Fibroblast of lung (primary cell): ENCODE data around the gene FLOT1. TPM values are rescaled to one million over a fixed set of nuclear protein-coding genes. Genes with fewer than 3 reads are reported as not detected.
A peak's percentile ranks its signal among the peaks of the same experiment; 100 is the strongest.

Source experiments
- DNase-seq, 2 donors: peaks; one replicate each; pipeline versions ENCODE4 v3.0.0 to v3.0.0-alpha.2; 2010; ENCODE audit warnings: low read depth in 2 of 2
- H2AFZ ChIP-seq: 2 replicates; pipeline ENCODE4 v1.5.1; 2012; ENCODE audit warnings: low read length, control low read depth, inconsistent platforms
- H3K27ac ChIP-seq: 2 replicates; pipeline ENCODE4 v1.5.1; 2011; ENCODE audit warnings: low read length, control low read depth; ENCODE audit not compliant: insufficient read depth
- H3K27me3 ChIP-seq: 2 replicates; pipeline ENCODE4 v1.5.1; 2011; ENCODE audit warnings: mild to moderate bottlenecking, low read length; ENCODE audit not compliant: control insufficient read depth, insufficient read depth
- H3K36me3 ChIP-seq: 2 replicates; pipeline ENCODE4 v1.5.1; 2011; ENCODE audit warnings: low read length; ENCODE audit not compliant: control insufficient read depth, insufficient read depth
- H3K4me1 ChIP-seq: 2 replicates; pipeline ENCODE4 v1.5.1; 2011; ENCODE audit warnings: low read length; ENCODE audit not compliant: control insufficient read depth, insufficient read depth; ENCODE audit errors: extremely low read depth
- H3K4me2 ChIP-seq: 2 replicates; pipeline ENCODE4 v1.5.1; 2011; ENCODE audit warnings: low read length, control low read depth; ENCODE audit not compliant: insufficient read depth; ENCODE audit errors: extremely low read depth
- H3K4me3 ChIP-seq, 4 experiments: fragments of 200-600 bp in 1 of 4; sonication (generic) in 1 of 4; replicated peaks in 1 of 4; 2 replicates each; pipeline ENCODE4 v1.5.1; 2011 to 2016; ENCODE audit warnings: low read length in 4 of 4, low read depth in 3 of 4, mild to moderate bottlenecking in 3 of 4, control low read depth in 2 of 4, inconsistent platforms in 1 of 4, mixed read lengths in 1 of 4; ENCODE audit not compliant: insufficient read depth in 1 of 4; ENCODE audit errors: control extremely low read depth in 1 of 4
- H3K79me2 ChIP-seq: 2 replicates; pipeline ENCODE4 v1.5.1; 2012; ENCODE audit warnings: mild to moderate bottlenecking, low read length, inconsistent platforms; ENCODE audit not compliant: control insufficient read depth, insufficient read depth
- H3K9ac ChIP-seq: 2 replicates; pipeline ENCODE4 v1.5.1; 2011; ENCODE audit warnings: mild to moderate bottlenecking, low read length, control low read depth; ENCODE audit not compliant: insufficient read depth
- H3K9me3 ChIP-seq: 2 replicates; pipeline ENCODE4 v1.5.1; 2012; ENCODE audit warnings: low read depth, low read length; ENCODE audit not compliant: control insufficient read depth, insufficient read depth
- H4K20me1 ChIP-seq: 2 replicates; pipeline ENCODE4 v1.5.1; 2011; ENCODE audit warnings: low read length; ENCODE audit not compliant: control insufficient read depth, insufficient read depth; ENCODE audit errors: extremely low read depth
- EZH2 ChIP-seq: IDR thresholded peaks from 2 replicates; pipeline ENCODE4 v1.5.1; 2012; ENCODE audit warnings: low read length, control low read depth, mild to moderate bottlenecking; ENCODE audit errors: missing control alignments
- polyA plus RNA-seq, 2 donors: library from polyadenylated mRNA; depleted of rRNA in 1 of 2; stranded (reverse) in 1 of 2; unstranded in 1 of 2; fragments of >200 nt; gene quantifications; 2 replicates each; pipeline ENCODE4 v1.2.1, GENCODE V29; 2011 to 2012; ENCODE audit warnings: missing spikeins in 1 of 2
- total RNA-seq: library from RNA; depleted of rRNA; stranded (reverse); fragments of >200 nt; gene quantifications from 2 replicates; pipeline ENCODE4 v1.2.1, GENCODE V29; 2014
- TF ChIP-seq, protein P1 (sequence below), 2 donors: IDR thresholded peaks in 1 of 2; conservative IDR thresholded peaks in 1 of 2; 1 replicate in 1 of 2; 2 replicates in 1 of 2; pipeline ENCODE4 v1.5.1; 2011 to 2012; ENCODE audit warnings: low read length in 2 of 2, control low read depth in 1 of 2, inconsistent platforms in 1 of 2, low read depth in 1 of 2, mild to moderate bottlenecking in 1 of 2

The FLOT1 gene
- total and polyA plus RNA-seq, 2 donors (not counting 1 experiment from before 2014, with no cell fraction given) = 180 to 301 TPM

GRCh38 chr6:30748851-30749540 is 6.5 kb upstream of the FLOT1 start:
- Histone ChIP-seq H2AFZ (peak overlapping the region; percentile 9), H3K36me3 (no peaks in the 10 kb centered on the region), H3K27me3 (no peaks in the 10 kb centered on the region), H4K20me1 (no peaks in the 10 kb centered on the region), H3K4me2 (no peak overlapping the region), H3K27ac (peak overlapping the region; percentile 19), H3K4me3 (no peak overlapping the region), H3K9me3 (no peaks in the 10 kb centered on the region), H3K9ac (no peak overlapping the region), H3K4me1 (peaks cover 28% of the 10 kb centered on the region), H3K79me2 (peaks cover 2% of the 10 kb centered on the region)
- DNase-seq = no peak
- TF ChIP-seq, protein P1, sequence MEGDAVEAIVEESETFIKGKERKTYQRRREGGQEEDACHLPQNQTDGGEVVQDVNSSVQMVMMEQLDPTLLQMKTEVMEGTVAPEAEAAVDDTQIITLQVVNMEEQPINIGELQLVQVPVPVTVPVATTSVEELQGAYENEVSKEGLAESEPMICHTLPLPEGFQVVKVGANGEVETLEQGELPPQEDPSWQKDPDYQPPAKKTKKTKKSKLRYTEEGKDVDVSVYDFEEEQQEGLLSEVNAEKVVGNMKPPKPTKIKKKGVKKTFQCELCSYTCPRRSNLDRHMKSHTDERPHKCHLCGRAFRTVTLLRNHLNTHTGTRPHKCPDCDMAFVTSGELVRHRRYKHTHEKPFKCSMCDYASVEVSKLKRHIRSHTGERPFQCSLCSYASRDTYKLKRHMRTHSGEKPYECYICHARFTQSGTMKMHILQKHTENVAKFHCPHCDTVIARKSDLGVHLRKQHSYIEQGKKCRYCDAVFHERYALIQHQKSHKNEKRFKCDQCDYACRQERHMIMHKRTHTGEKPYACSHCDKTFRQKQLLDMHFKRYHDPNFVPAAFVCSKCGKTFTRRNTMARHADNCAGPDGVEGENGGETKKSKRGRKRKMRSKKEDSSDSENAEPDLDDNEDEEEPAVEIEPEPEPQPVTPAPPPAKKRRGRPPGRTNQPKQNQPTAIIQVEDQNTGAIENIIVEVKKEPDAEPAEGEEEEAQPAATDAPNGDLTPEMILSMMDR (conservative IDR thresholded peaks at IDR 0.05 in 1 of 2, IDR thresholded peaks at IDR 0.05 in 1 of 2; ENCODE audit: low read depth in 1 of 2, low read length in 2 of 2) = no peak
- TF ChIP-seq EZH2 = no peak

DNA sequence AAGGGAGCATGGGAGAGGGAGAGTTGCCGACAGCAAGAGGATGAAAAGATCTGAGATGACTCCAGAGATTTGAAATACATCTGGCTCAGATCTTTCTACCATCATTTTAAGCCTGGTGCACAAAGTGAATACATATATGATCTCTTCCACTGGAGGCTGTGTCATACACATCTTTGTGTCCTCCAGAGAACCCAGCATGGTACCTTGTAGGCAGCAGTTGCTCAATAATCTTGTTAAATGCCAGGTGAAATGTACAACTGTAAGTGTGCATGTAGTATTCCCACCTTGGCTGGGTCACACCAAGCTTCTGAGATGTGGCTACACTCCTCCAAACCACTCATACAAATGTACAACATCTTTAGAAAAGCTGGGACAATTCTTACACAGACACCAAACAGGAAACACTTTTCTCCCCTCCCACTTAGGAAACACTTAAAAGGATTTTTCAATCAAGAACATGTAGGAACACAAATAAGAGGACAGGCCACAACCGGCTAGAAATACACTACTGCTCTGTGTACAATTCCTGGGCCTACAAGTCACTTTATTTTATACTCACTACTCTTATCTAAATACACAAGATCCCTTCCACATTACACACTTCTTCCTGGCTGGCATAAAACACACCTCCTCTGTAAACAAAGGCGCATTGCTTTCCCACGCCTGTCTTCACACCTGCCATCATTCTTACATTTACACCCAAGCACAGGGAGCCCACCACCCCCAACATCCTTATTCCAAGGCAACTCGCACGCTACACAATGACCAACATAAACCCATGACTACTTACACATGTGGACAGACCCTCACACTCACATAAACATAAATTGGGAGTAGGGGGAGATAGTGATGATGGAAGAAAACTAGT is 5.6 kb upstream of the FLOT1 start:
- no peak for DNase-seq
- Histone ChIP-seq H3K27ac (no peak overlapping the region), H3K4me3 (no peak overlapping the region)

GRCh38 chr6:30747300-30747687 is 4.8 kb upstream of the FLOT1 start:
- peaks cover 19% of the 10 kb centered on the region for H3K4me1 ChIP-seq
- no peak overlapping the region for H3K4me2 ChIP-seq
- no peaks in the 10 kb centered on the region for H3K36me3 ChIP-seq
- peaks cover 15% of the 10 kb centered on the region for H3K79me2 ChIP-seq
- DNase-seq = no peak
- no peaks in the 10 kb centered on the region for H3K9me3 ChIP-seq
- no peak overlapping the region for H3K4me3 ChIP-seq
- no peak overlapping the region for H2AFZ ChIP-seq
- TF ChIP-seq EZH2 = no peak
- TF ChIP-seq, protein P1 (conservative IDR thresholded peaks at IDR 0.05 in 1 of 2, IDR thresholded peaks at IDR 0.05 in 1 of 2; ENCODE audit: low read depth in 1 of 2, low read length in 2 of 2) = no peak
- no peaks in the 10 kb centered on the region for H4K20me1 ChIP-seq
- H3K27ac ChIP-seq = no peak overlapping the region
- no peaks in the 10 kb centered on the region for H3K27me3 ChIP-seq
- H3K9ac ChIP-seq = no peak overlapping the region

More for the DNA sequence above, 5.6 kb upstream of the FLOT1 start:
- Histone ChIP-seq H3K36me3 (no peaks in the 10 kb centered on the region), H4K20me1 (no peaks in the 10 kb centered on the region), H3K27me3 (no peaks in the 10 kb centered on the region), H3K4me2 (no peak overlapping the region), H2AFZ (no peak overlapping the region), H3K9ac (no peak overlapping the region), H3K79me2 (peaks cover 10% of the 10 kb centered on the region), H3K9me3 (no peaks in the 10 kb centered on the region), H3K4me1 (peaks cover 24% of the 10 kb centered on the region)
- TF ChIP-seq, protein P1 (conservative IDR thresholded peaks at IDR 0.05 in 1 of 2, IDR thresholded peaks at IDR 0.05 in 1 of 2; ENCODE audit: low read depth in 1 of 2, low read length in 2 of 2) = no peak
- no peak for TF ChIP-seq EZH2
